Endodermal cell (in vitro differentiated cells): ENCODE results near the gene LILRA1. TPM values are rescaled to one million over a fixed set of nuclear protein-coding genes. Genes with fewer than 3 reads are reported as not detected.
"Not testable (repeated sequence)": the region's sequence is repeated elsewhere in the genome, so short reads cannot be mapped to it uniquely, and the experiment has no call there.

Experiments used
- DNase-seq: peaks from one replicate; pipeline ENCODE4 v3.0.0-alpha.2; 2017
- H3K27ac ChIP-seq: 2 replicates; pipeline ENCODE4 v1.5.1; 2013; ENCODE audit warnings: mild to moderate bottlenecking, low read depth, low read length, moderate library complexity
- H3K27me3 ChIP-seq: 2 replicates; pipeline ENCODE4 v1.6.1; 2013; ENCODE audit warnings: mild to moderate bottlenecking, low read length, moderate library complexity; ENCODE audit not compliant: insufficient read depth, control insufficient read depth, poor library complexity, severe bottlenecking
- H3K36me3 ChIP-seq: 2 replicates; pipeline ENCODE4 v1.7.0; 2013; ENCODE audit warnings: mild to moderate bottlenecking, low read length, moderate library complexity; ENCODE audit not compliant: control insufficient read depth, insufficient read depth
- H3K4me1 ChIP-seq: one replicate; pipeline ENCODE4 v1.7.0; 2013; ENCODE audit warnings: low read length; ENCODE audit not compliant: control insufficient read depth, insufficient read depth
- H3K4me3 ChIP-seq: 2 replicates; pipeline ENCODE4 v1.5.1; 2013; ENCODE audit warnings: mild to moderate bottlenecking, low read length, moderate library complexity
- H3K9ac ChIP-seq: 2 replicates; pipeline ENCODE4 v1.6.1; 2013; ENCODE audit warnings: mild to moderate bottlenecking, low read length, moderate library complexity; ENCODE audit not compliant: poor library complexity, severe bottlenecking; ENCODE audit errors: extremely low read depth
- H3K9me3 ChIP-seq: 2 replicates; pipeline ENCODE4 v1.6.1; 2013; ENCODE audit warnings: mild to moderate bottlenecking, low read length, moderate library complexity; ENCODE audit not compliant: control insufficient read depth
- H3K27ac Mint-ChIP-seq: 2 replicates; pipeline ENCODE4 v1.8.0; 2020; ENCODE audit warnings: mixed read lengths
- H3K27me3 Mint-ChIP-seq: 2 replicates; pipeline ENCODE4 v1.8.0; 2021; ENCODE audit warnings: mild to moderate bottlenecking, mixed read lengths; ENCODE audit not compliant: insufficient read depth
- H3K36me3 Mint-ChIP-seq: 2 replicates; pipeline ENCODE4 v1.8.0; 2020; ENCODE audit warnings: low read depth, mixed read lengths
- H3K4me1 Mint-ChIP-seq: 2 replicates; pipeline ENCODE4 v1.8.0; 2020; ENCODE audit warnings: mixed read lengths
- H3K4me3 Mint-ChIP-seq: 2 replicates; pipeline ENCODE4 v1.8.0; 2020; ENCODE audit warnings: mild to moderate bottlenecking, moderate library complexity, mixed read lengths
- H3K9me3 Mint-ChIP-seq: 2 replicates; pipeline ENCODE4 v1.8.0; 2020; ENCODE audit warnings: mild to moderate bottlenecking, mixed read lengths
- WGBS, 2 experiments: methylation state at CpG; one replicate each; pipeline versions ENCODE4 v1.1.5 to v1.1.7; 2013; ENCODE audit warnings: missing lambda C conversion rate in 2 of 2, mixed read lengths in 1 of 2; ENCODE audit not compliant: insufficient coverage in 1 of 2, insufficient read length in 1 of 2; 5-methylcytosine and 5-hydroxymethylcytosine counted together
- total RNA-seq, 2 donors: library from RNA; stranded (reverse); fragmentation: NEBNext Ultra II Directional in 1 of 2; extraction: Animal tissue kit (Norgen Biotek cat#: 25700) in 1 of 2; gene quantifications; 2 replicates in 1 of 2; 3 replicates in 1 of 2; pipeline ENCODE4 v1.2.1, GENCODE V29; 2021
- TF ChIP-seq, protein P1 (sequence below): fragments of 200-600 bp; sonication (generic); conservative IDR thresholded peaks from 2 replicates; pipeline ENCODE4 v1.5.0; 2021; ENCODE audit warnings: antibody characterized with exemption, mild to moderate bottlenecking

The LILRA1 gene
- total RNA-seq, 2 donors from 2014 or later = not detected

DNA sequence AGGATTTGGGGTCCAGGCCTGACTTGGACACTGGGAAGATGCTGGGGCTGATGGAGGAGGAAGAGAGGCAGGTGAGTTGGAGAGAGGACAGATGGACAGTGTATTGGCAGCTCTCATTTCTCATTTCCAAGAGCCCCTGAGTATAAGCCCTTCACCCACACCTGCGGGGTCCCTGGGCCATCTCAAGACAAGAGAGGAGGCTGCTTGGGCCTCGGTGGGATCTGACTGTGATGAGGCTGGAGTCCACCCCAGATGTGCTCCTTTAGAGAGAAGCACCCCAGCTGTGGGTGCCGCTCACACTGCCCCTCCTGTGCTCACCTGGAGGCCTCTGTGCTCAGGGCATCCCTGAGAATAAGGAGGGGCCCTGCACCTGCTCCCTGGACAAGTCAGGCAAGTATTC lies 16.1 kb upstream of the LILRA1 start:
- WGBS, 2 experiments = 62 to 100% methylated on average over 1 to 3 of the region's 3 CpGs
- Histone ChIP-seq H3K27me3 (no peaks in the 10 kb centered on the region), H3K9me3 (peaks cover 4% of the 10 kb centered on the region), H3K4me3 (no peak overlapping the region), H3K9ac (no peak overlapping the region), H3K4me1 (no peaks in the 10 kb centered on the region), H3K27ac (no peak overlapping the region), H3K36me3 (no peaks in the 10 kb centered on the region)
- TF ChIP-seq, protein P1, sequence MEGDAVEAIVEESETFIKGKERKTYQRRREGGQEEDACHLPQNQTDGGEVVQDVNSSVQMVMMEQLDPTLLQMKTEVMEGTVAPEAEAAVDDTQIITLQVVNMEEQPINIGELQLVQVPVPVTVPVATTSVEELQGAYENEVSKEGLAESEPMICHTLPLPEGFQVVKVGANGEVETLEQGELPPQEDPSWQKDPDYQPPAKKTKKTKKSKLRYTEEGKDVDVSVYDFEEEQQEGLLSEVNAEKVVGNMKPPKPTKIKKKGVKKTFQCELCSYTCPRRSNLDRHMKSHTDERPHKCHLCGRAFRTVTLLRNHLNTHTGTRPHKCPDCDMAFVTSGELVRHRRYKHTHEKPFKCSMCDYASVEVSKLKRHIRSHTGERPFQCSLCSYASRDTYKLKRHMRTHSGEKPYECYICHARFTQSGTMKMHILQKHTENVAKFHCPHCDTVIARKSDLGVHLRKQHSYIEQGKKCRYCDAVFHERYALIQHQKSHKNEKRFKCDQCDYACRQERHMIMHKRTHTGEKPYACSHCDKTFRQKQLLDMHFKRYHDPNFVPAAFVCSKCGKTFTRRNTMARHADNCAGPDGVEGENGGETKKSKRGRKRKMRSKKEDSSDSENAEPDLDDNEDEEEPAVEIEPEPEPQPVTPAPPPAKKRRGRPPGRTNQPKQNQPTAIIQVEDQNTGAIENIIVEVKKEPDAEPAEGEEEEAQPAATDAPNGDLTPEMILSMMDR = no peak
- Mint-ChIP-seq H3K9me3 (peaks cover 81% of the 10 kb centered on the region), H3K27ac (no peak overlapping the region), H3K27me3 (no peaks in the 10 kb centered on the region), H3K4me1 (no peaks in the 10 kb centered on the region), H3K4me3 (no peak overlapping the region), H3K36me3 (no peaks in the 10 kb centered on the region)
- DNase-seq = no peak

DNA sequence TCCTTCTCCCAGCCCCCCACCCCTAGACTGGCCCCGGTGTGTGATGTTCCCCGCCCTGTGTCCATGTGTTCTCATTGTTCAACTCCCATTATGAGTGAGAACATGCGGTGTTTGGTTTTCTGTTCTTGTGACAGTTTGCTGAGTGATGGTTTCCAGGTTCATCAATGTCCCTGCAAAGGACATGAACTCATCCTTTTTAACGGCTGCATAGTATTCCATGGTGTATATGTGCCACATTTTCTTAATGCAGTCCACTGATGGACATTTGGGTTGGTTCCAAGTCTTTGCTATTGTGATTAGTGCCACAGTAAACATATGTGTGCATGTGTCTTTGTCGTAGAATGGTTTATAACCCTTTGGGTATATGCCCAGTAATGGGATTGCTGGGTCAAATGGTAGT lies 15.2 kb upstream of the LILRA1 start:
- H3K4me1 ChIP-seq, H3K27me3 Mint-ChIP-seq, H3K9me3 ChIP-seq, H3K4me1 Mint-ChIP-seq, H3K27ac Mint-ChIP-seq, H3K36me3 ChIP-seq, H3K4me3 Mint-ChIP-seq, H3K27ac ChIP-seq, H3K27me3 ChIP-seq, H3K4me3 ChIP-seq, DNase-seq, H3K9ac ChIP-seq, H3K36me3 Mint-ChIP-seq: not testable (repeated sequence)
- WGBS, 2 experiments = 69 to 86% methylated on average over 3 to 5 of the region's 5 CpGs
- H3K9me3 Mint-ChIP-seq = peaks cover 81% of the 10 kb centered on the region

DNA sequence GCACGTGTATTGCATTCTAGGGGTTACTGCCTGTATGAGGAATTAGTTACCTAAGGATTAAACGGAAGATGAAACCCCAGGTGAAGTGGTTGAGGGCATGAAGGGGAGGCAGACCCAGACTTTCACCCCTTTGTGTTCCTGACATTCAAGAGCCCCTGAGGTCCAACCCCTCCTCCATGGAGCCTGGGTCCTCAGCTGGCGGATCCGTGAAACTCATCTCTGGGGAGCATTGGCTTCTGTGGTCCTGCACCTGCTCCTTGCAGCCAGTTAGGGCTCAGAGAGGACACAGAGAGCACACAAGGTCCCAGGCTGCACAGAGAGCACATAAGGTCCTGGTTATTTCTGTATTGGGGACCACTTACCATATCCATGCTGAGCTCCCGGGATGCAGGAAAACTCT lies 7.0 kb upstream of the LILRA1 start:
- H3K4me1 Mint-ChIP-seq = no peaks in the 10 kb centered on the region
- H3K27me3 ChIP-seq = no peaks in the 10 kb centered on the region
- DNase-seq = no peak
- H3K4me3 Mint-ChIP-seq = no peak overlapping the region
- WGBS, 2 experiments = 67 to 90% methylated on average over 2 to 5 of the region's 5 CpGs
- H3K4me3 ChIP-seq = no peak overlapping the region
- no peaks in the 10 kb centered on the region for H3K36me3 Mint-ChIP-seq
- no peak overlapping the region for H3K9ac ChIP-seq
- peaks cover 1% of the 10 kb centered on the region for H3K27me3 Mint-ChIP-seq
- H3K27ac Mint-ChIP-seq = no peak overlapping the region
- no peaks in the 10 kb centered on the region for H3K36me3 ChIP-seq
- H3K9me3 Mint-ChIP-seq = peaks cover 99% of the 10 kb centered on the region
- TF ChIP-seq, protein P1 = no peak
- H3K9me3 ChIP-seq = peaks cover 55% of the 10 kb centered on the region
- H3K27ac ChIP-seq = no peak overlapping the region
- no peaks in the 10 kb centered on the region for H3K4me1 ChIP-seq

- TF ChIP-seq, protein P1 = no peak
- H3K4me3 Mint-ChIP-seq = no peak overlapping the region
- Histone ChIP-seq H3K9ac (no peak overlapping the region), H3K27ac (no peak overlapping the region), H3K4me1 (no peaks in the 10 kb centered on the region), H3K9me3 (peaks cover 59% of the 10 kb centered on the region), H3K27me3 (no peaks in the 10 kb centered on the region), H3K4me3 (no peak overlapping the region), H3K36me3 (no peaks in the 10 kb centered on the region)
- H3K27me3 Mint-ChIP-seq = peaks cover 1% of the 10 kb centered on the region
- H3K9me3 Mint-ChIP-seq = peaks cover 99% of the 10 kb centered on the region
- H3K27ac Mint-ChIP-seq = no peak overlapping the region
- no peaks in the 10 kb centered on the region for H3K4me1 Mint-ChIP-seq
- no peak for DNase-seq
- 59 to 67% methylated on average over 3 to 7 of the region's 7 CpGs for WGBS, 2 experiments
- H3K36me3 Mint-ChIP-seq = no peaks in the 10 kb centered on the region
Observed at GRCh38 chr19:54587026-54587425, 6.4 kb upstream of the LILRA1 start.

- H3K27ac Mint-ChIP-seq, H3K4me1 Mint-ChIP-seq, H3K27me3 Mint-ChIP-seq, H3K4me1 ChIP-seq, H3K27me3 ChIP-seq, H3K9ac ChIP-seq, H3K36me3 Mint-ChIP-seq, H3K4me3 Mint-ChIP-seq, H3K4me3 ChIP-seq, H3K27ac ChIP-seq, H3K36me3 ChIP-seq, DNase-seq: not testable (repeated sequence)
- H3K9me3 Mint-ChIP-seq = peaks cover 93% of the 10 kb centered on the region
- WGBS, 2 experiments = 53 to 74% methylated on average over 2 to 9 of the region's 9 CpGs
- H3K9me3 ChIP-seq = peaks cover 36% of the 10 kb centered on the region
Observed at GRCh38 chr19:54593931-54594626, 647 bp downstream of the LILRA1 start.
